GM12878 (cell line): ENCODE results near the gene IARS2. TPM values are rescaled to one million over a fixed set of nuclear protein-coding genes. Genes with fewer than 3 reads are reported as not detected.

Source experiments
- ATAC-seq: fragments of 200-7000 bp; cut with Tn5 transposase; 3 replicates; pipeline ENCODE4 v1.9.1; 2020; ENCODE audit warnings: mild to moderate bottlenecking, moderate library complexity
- BruUV-seq: library from RNA; stranded (reverse); fragments of 400-500 nt; replicated peaks from 2 replicates; lab custom pipeline; 2021; lab: Mats Ljungman, UMichigan
- CTCF ChIA-PET: fragments of 300-600 bp; sonication (Branson Sonifier 250); formaldehyde crosslinking; extraction: SDS; loops from one replicate; lab custom pipeline; 2021; ENCODE audit warnings: inconsistent platforms; lab: Yijun Ruan, JAX
- POLR2A ChIA-PET: fragments of 350-600 bp; formaldehyde crosslinking; extraction: SDS; loops from one replicate; lab custom pipeline; 2021; ENCODE audit warnings: inconsistent platforms; lab: Charles Lee
- RAD21 ChIA-PET: fragments of 300-600 bp; sonication (Branson Sonifier 250); formaldehyde crosslinking; loops from one replicate; lab custom pipeline; 2023; ENCODE audit warnings: antibody characterized with exemption; ENCODE audit not compliant: unreplicated experiment; lab: Charles Lee
- SMC1A ChIA-PET: fragments of 300-600 bp; sonication (Branson Sonifier 250); formaldehyde crosslinking; loops from one replicate; lab custom pipeline; 2023; ENCODE audit not compliant: unreplicated experiment, uncharacterized antibody; lab: Charles Lee
- DNase-seq: peaks from one replicate; pipeline ENCODE4 v3.0.0-alpha.2; 2011; ENCODE audit warnings: low read depth, low spot score
- FAIRE-seq: peaks from 3 replicates; lab custom pipeline; 2011; peaks lifted over from hg19 to GRCh38; lab: Jason Lieb, UNC
- H2AFZ ChIP-seq: 2 replicates; pipeline ENCODE4 v1.6.0; 2011; ENCODE audit warnings: low read depth, low read length, control low read depth; ENCODE audit not compliant: control insufficient read depth
- H3K27ac ChIP-seq: 2 replicates; pipeline ENCODE4 v1.5.1; 2011; ENCODE audit warnings: control low read depth; ENCODE audit not compliant: control insufficient read depth, insufficient read depth
- H3K27me3 ChIP-seq, 2 experiments: replicated peaks in 1 of 2; 2 replicates each; pipeline versions ENCODE4 v1.6.0 to v1.6.1; 2011; ENCODE audit warnings: low read length in 1 of 2; ENCODE audit not compliant: control insufficient read depth in 2 of 2, insufficient read depth in 2 of 2
- H3K36me3 ChIP-seq, 2 experiments: 2 replicates each; pipeline ENCODE4 v1.5.1; 2011; ENCODE audit warnings: low read length in 1 of 2; ENCODE audit not compliant: control insufficient read depth in 2 of 2, insufficient read depth in 2 of 2
- H3K4me1 ChIP-seq: 2 replicates; pipeline ENCODE4 v1.6.1; 2011; ENCODE audit warnings: mild to moderate bottlenecking, low read length, moderate library complexity, mixed read lengths; ENCODE audit not compliant: control insufficient read depth, insufficient read depth
- H3K4me2 ChIP-seq: 2 replicates; pipeline ENCODE4 v1.6.0; 2011; ENCODE audit warnings: control low read depth; ENCODE audit not compliant: control insufficient read depth, insufficient read depth
- H3K4me3 ChIP-seq: fragments of 200-600 bp; sonication (generic); 2 replicates; pipeline ENCODE4 v1.5.1; 2016
- H3K79me2 ChIP-seq: 2 replicates; pipeline ENCODE4 v1.6.0; 2011; ENCODE audit warnings: low read length; ENCODE audit not compliant: control insufficient read depth, insufficient read depth
- H3K9ac ChIP-seq: 2 replicates; pipeline ENCODE4 v1.8.0; 2011; ENCODE audit warnings: low read length, control low read depth, mixed read lengths; ENCODE audit not compliant: control insufficient read depth, insufficient read depth
- H3K9me3 ChIP-seq: replicated peaks from 3 replicates; pipeline ENCODE4 v1.5.1; 2011; ENCODE audit warnings: mild to moderate bottlenecking, low read length; ENCODE audit not compliant: control insufficient read depth, insufficient read depth
- H4K20me1 ChIP-seq: 2 replicates; pipeline ENCODE4 v1.6.0; 2011; ENCODE audit not compliant: control insufficient read depth, insufficient read depth
- BHLHE40 ChIP-seq, 2 experiments: fragments of 450-650 bp in 1 of 2; IDR thresholded peaks; 2 replicates each; pipeline ENCODE4 v1.6.1; 2011 to 2017; ENCODE audit warnings: low read depth in 2 of 2, borderline replicate concordance in 1 of 2, improper control_type of control experiment in 1 of 2, low read length in 1 of 2, mild to moderate bottlenecking in 1 of 2
- EP300 ChIP-seq, 2 experiments: fragments of 150-350 bp in 1 of 2; IDR thresholded peaks; 2 replicates each; pipeline ENCODE4 v1.6.1; 2011 to 2012; ENCODE audit warnings: low read depth in 2 of 2, low read length in 2 of 2, borderline replicate concordance in 1 of 2, improper control_type of control experiment in 1 of 2, inconsistent platforms in 1 of 2; ENCODE audit not compliant: control insufficient read depth in 1 of 2
- HCFC1 ChIP-seq: fragments of 150-350 bp; IDR thresholded peaks from 2 replicates; pipeline ENCODE4 v1.6.1; 2014; ENCODE audit warnings: low read length
- JUNB ChIP-seq: IDR thresholded peaks from 2 replicates; pipeline ENCODE4 v1.6.1; 2016; ENCODE audit warnings: antibody characterized with exemption, mild to moderate bottlenecking
- POLR2AphosphoS2 ChIP-seq: IDR thresholded peaks from 2 replicates; pipeline ENCODE4 v1.6.1; 2011; ENCODE audit warnings: low read depth, mild to moderate bottlenecking, low read length, improper control_type of control experiment, moderate library complexity
- WGBS: methylation state at CpG from one replicate; pipeline ENCODE4 v1.1.6; 2016; ENCODE audit warnings: low lambda C conversion rate; ENCODE audit not compliant: insufficient replicate concordance, insufficient coverage; ENCODE audit errors: missing lambda C conversion rate; 5-methylcytosine and 5-hydroxymethylcytosine counted together
- in situ Hi-C: fragments of 300-500 bp; cut with MboI; formaldehyde crosslinking; loops from 9 replicates; pipeline ENCODE4 v1.14.3; 2018; ENCODE audit warnings: mixed read lengths
- intact Hi-C: fragments of 100-400 bp; cut with micrococcal nuclease; formaldehyde crosslinking; loops from one replicate; pipeline ENCODE4 v1.14.2; 2022; ENCODE audit not compliant: unreplicated experiment
- polyA plus RNA-seq, 11 experiments: library from polyadenylated mRNA; depleted of rRNA in 4 of 11; unstranded in 6 of 11; stranded (reverse) in 5 of 11; fragments of >200 nt; fragmentation: Nextera tagmentation in 4 of 11; fragmentation: Illumina TruSeq in 1 of 11; extraction: Ambion mirVana in 4 of 11; extraction: Trizol in 1 of 11; gene quantifications; 1 replicate in 1 of 11; 2 replicates in 10 of 11; pipeline versions ENCODE4 v1.2.1 to v1.2.3, GENCODE V29; 2011 to 2016; ENCODE audit warnings: inconsistent platforms in 2 of 11, missing spikeins in 2 of 11, low read depth in 1 of 11
- total RNA-seq, 4 experiments: library from RNA; depleted of rRNA in 3 of 4; stranded (reverse); fragments of >200 nt in 3 of 4; fragmentation: Illumina TruSeq in 1 of 4; extraction: Trizol in 1 of 4; gene quantifications; 2 replicates each; pipeline versions ENCODE4 v1.2.1 to v1.2.3, GENCODE V29; 2013 to 2021
- TF ChIP-seq, protein P1 (sequence below): IDR thresholded peaks from 2 replicates; pipeline ENCODE4 v1.6.1; 2011; ENCODE audit warnings: borderline replicate concordance, low read depth, mild to moderate bottlenecking, moderate library complexity, mixed read lengths, low read length; ENCODE audit not compliant: insufficient read depth; ENCODE audit errors: extremely low read length
- TF ChIP-seq, protein P2 (sequence below): fragments of 450-650 bp; IDR thresholded peaks from 2 replicates; pipeline ENCODE4 v1.6.1; 2016; ENCODE audit warnings: mild to moderate bottlenecking

The IARS2 gene
- total and polyA plus RNA-seq, 10 of the 15 experiments (the other 5 are each of a cell fraction or from before 2014, with no cell fraction given): 23.7 to 100 (median 66.8) TPM

DNA sequence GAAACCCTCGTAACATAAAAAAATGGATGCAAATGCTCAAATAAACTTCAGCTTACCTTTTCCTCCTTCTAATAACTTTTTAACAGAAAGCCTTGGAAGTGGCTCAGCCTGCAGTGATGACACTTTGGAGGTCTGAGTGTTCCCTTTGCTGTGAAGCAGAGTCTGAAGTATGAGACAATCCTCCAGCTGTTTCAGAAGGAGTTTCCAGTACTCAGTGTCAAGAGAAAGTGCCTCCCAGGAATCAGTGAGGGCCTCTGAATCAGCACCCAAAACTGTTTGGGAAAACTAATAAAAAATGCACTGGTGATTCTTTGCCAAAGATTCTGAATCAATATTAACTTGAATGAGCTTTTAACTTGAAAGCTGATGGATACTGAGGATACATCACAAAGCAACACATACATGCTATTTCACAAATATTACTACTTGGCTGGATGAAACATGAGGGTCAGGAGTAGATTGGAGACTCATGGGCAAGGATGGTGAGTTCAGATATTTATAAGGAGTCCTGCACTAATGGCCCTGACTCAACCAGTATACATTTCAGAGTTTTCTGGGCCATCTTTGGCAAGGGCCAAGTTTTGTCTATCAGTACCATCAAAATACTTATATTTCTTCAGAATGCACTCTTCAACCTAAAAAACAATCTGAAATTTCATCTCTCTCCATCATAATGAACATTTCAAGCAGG lies 77.0 kb downstream of the IARS2 start (continued):
- TF ChIP-seq, protein P1, sequence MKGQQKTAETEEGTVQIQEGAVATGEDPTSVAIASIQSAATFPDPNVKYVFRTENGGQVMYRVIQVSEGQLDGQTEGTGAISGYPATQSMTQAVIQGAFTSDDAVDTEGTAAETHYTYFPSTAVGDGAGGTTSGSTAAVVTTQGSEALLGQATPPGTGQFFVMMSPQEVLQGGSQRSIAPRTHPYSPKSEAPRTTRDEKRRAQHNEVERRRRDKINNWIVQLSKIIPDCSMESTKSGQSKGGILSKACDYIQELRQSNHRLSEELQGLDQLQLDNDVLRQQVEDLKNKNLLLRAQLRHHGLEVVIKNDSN: no peak
- no peak for TF ChIP-seq HCFC1
- TF ChIP-seq POLR2AphosphoS2: no peak

DNA sequence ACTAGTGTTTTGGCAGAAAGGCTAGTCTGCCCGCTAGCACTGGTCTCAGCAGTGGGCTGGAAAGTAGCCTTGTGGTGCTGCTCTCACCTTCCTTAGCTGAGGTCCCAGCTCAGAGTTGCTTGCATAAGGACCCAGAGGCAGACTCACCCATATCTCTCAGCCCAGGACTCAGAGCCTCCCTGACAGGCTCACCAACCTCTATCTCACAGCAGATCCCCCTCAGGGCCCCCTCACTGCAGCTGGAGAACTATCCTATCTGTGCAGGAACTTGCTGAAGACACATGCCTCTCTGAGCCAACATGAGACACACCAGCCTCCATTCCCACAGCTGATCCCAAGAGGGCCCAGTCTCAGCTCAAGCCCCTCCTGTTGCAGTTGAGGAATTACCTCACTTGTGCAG lies 82.6 kb downstream of the IARS2 start:
- CTCF ChIA-PET: interaction anchor here (1.0 to 1.2 kb wide), 3 partner anchors 11 to 152 kb away, joined by 3 to 5 read pairs (median 3); no protein-coding TSS in a partner anchor
- TF ChIP-seq BHLHE40 (IDR thresholded peaks at IDR 0.05; ENCODE audit: borderline replicate concordance in 1 of 2, low read depth in 2 of 2, low read length in 1 of 2) (no peak), JUNB (no peak), EP300 (IDR thresholded peaks at IDR 0.05; ENCODE audit: borderline replicate concordance in 1 of 2, control insufficient read depth in 1 of 2, low read depth in 2 of 2, low read length in 2 of 2) (no peak)
- TF ChIP-seq, protein P2, sequence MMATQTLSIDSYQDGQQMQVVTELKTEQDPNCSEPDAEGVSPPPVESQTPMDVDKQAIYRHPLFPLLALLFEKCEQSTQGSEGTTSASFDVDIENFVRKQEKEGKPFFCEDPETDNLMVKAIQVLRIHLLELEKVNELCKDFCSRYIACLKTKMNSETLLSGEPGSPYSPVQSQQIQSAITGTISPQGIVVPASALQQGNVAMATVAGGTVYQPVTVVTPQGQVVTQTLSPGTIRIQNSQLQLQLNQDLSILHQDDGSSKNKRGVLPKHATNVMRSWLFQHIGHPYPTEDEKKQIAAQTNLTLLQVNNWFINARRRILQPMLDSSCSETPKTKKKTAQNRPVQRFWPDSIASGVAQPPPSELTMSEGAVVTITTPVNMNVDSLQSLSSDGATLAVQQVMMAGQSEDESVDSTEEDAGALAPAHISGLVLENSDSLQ: no peak
- FAIRE-seq (no peak), ATAC-seq (no peak), DNase-seq (no peak)
- Histone ChIP-seq H3K9me3 (no peaks in the 10 kb centered on the region), H3K27ac (no peak overlapping the region), H2AFZ (no peak overlapping the region), H3K27me3 (no peaks in the 10 kb centered on the region), H3K4me1 (no peaks in the 10 kb centered on the region), H4K20me1 (no peaks in the 10 kb centered on the region), H3K4me3 (no peak overlapping the region), H3K4me2 (no peak overlapping the region), H3K9ac (no peak overlapping the region), H3K79me2 (no peaks in the 10 kb centered on the region), H3K36me3 (peaks cover 3 to 11% of the 10 kb centered on the region in 2 experiments)
- SMC1A ChIA-PET: interaction anchor here (0.8 to 1.8 kb wide), 4 partner anchors 10 to 33 kb away, joined by 4 read pairs; no protein-coding TSS in a partner anchor
- intact Hi-C loops (loop anchor here (10.0 kb wide), 1 partner anchor 342 kb away; no protein-coding TSS in a partner anchor), in situ Hi-C loops (no loop called here)
- no TSS peak for BruUV-seq
- 100% methylated on average over 1 of the region's 1 CpG for WGBS
- RAD21 ChIA-PET: no interaction called here
- POLR2A ChIA-PET: no interaction called here
